Tibial nerve (tissue), 4 donors: Measurements from ENCODE around the gene NOSIP.
"Not testable (repeated sequence)": the region's sequence is repeated elsewhere in the genome, so short reads cannot be mapped to it uniquely, and the experiment has no call there.

Experiments
- CTCF ChIP-seq, 5 experiments: fragments of 200-600 bp in 3 of 5; fragments of 450-650 bp in 2 of 5; sonication (generic) in 3 of 5; IDR thresholded peaks; one replicate each; pipeline ENCODE4 v1.5.1; 2016 to 2019; ENCODE audit warnings: antibody characterized with exemption in 5 of 5, mild to moderate bottlenecking in 3 of 5, moderate library complexity in 2 of 5
- EP300 ChIP-seq, 2 donors: sonication (generic); formaldehyde crosslinking; IDR thresholded peaks; one replicate each; pipeline ENCODE4 v1.6.1; 2017; ENCODE audit warnings: antibody characterized with exemption in 2 of 2, mild to moderate bottlenecking in 1 of 2
- POLR2A ChIP-seq, 2 donors: fragments of 450-650 bp; IDR thresholded peaks; one replicate each; pipeline ENCODE4 v1.6.1; 2017; ENCODE audit warnings: antibody characterized with exemption in 2 of 2, mild to moderate bottlenecking in 2 of 2, moderate library complexity in 2 of 2

DNA sequence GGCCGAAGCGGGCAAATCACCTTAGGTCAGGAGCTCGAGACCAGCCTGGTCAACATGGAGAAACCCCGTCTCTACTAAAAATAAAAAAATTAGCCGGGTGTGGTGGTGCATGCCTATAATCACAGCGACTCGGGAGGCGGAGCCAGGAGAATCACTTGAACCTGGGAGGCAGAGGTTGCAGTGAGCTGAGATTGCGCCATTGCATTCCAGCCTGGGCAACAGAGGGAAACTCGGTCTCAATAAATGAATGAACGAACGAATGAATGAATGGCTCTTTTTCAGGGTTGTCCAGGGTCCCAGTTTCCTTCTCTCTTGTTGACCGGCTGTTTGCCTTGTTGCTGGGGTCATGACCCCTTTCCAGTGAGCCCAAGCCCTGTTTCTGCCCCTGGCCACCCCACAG lies 37.5 kb upstream of the NOSIP start:
- not testable (repeated sequence) for TF ChIP-seq CTCF, POLR2A, EP300 (IDR thresholded peaks at IDR 0.05)
